Stimulated activated memory B cell treated with anti-CD40 and anti-IgM and Interleukin-4, amounts not matched to agents 10 μg/mL and 1 μg/mL and 100 μg/mL, for 72 hours (primary cell): ENCODE measurements around the gene NECAB2.

Experiments used
- ATAC-seq: fragments of 150-1000 bp; cut with Tn5 transposase; 2 replicates; pipeline ENCODE4 v1.10.0; 2021
- H3K27ac Mint-ChIP-seq: one replicate; pipeline ENCODE4 v1.8.0; 2022; ENCODE audit warnings: mild to moderate bottlenecking, mixed read lengths
- H3K27me3 Mint-ChIP-seq: one replicate; pipeline ENCODE4 v1.8.0; 2022; ENCODE audit warnings: mixed read lengths
- H3K36me3 Mint-ChIP-seq: one replicate; pipeline ENCODE4 v1.8.0; 2022; ENCODE audit warnings: mixed read lengths
- H3K4me1 Mint-ChIP-seq: one replicate; pipeline ENCODE4 v1.8.0; 2022; ENCODE audit warnings: mixed read lengths
- H3K4me3 Mint-ChIP-seq: one replicate; pipeline ENCODE4 v1.8.0; 2022; ENCODE audit warnings: mild to moderate bottlenecking, moderate library complexity, mixed read lengths
- H3K9me3 Mint-ChIP-seq: one replicate; pipeline ENCODE4 v1.8.0; 2022; ENCODE audit warnings: mixed read lengths

NECAB2 gene

GRCh38 chr16:84026606-84027005 lies 58.6 kb downstream of the NECAB2 start:
- peaks cover 72% of the 10 kb centered on the region for H3K27me3 Mint-ChIP-seq
- peaks cover 4% of the 10 kb centered on the region for H3K9me3 Mint-ChIP-seq
- no peak overlapping the region for H3K27ac Mint-ChIP-seq
- H3K4me1 Mint-ChIP-seq, result peaks cover 22% of the 10 kb centered on the region
- ATAC-seq, result no peak
- peaks cover 2% of the 10 kb centered on the region for H3K36me3 Mint-ChIP-seq
- no peak overlapping the region for H3K4me3 Mint-ChIP-seq

GRCh38 chr16:84027625-84028024 lies 59.6 kb downstream of the NECAB2 start:
- peaks cover 2% of the 10 kb centered on the region for H3K9me3 Mint-ChIP-seq
- H3K27me3 Mint-ChIP-seq, result peaks cover 78% of the 10 kb centered on the region
- H3K4me3 Mint-ChIP-seq, result no peak overlapping the region
- no peak for ATAC-seq
- no peaks in the 10 kb centered on the region for H3K36me3 Mint-ChIP-seq
- no peak overlapping the region for H3K27ac Mint-ChIP-seq
- H3K4me1 Mint-ChIP-seq, result peaks cover 22% of the 10 kb centered on the region

GRCh38 chr16:84029297-84030047 lies 61.4 kb downstream of the NECAB2 start:
- peaks cover 2% of the 10 kb centered on the region for H3K9me3 Mint-ChIP-seq
- H3K27ac Mint-ChIP-seq, result peak overlapping the region; percentile 33
- H3K4me1 Mint-ChIP-seq, result peaks cover 22% of the 10 kb centered on the region
- peak; percentile 59 for ATAC-seq
- H3K4me3 Mint-ChIP-seq, result no peak overlapping the region
- H3K36me3 Mint-ChIP-seq, result no peaks in the 10 kb centered on the region
- peaks cover 77% of the 10 kb centered on the region for H3K27me3 Mint-ChIP-seq

- H3K4me3 Mint-ChIP-seq, result no peak overlapping the region
- peaks cover 5% of the 10 kb centered on the region for H3K9me3 Mint-ChIP-seq
- H3K4me1 Mint-ChIP-seq, result peaks cover 22% of the 10 kb centered on the region
- no peaks in the 10 kb centered on the region for H3K36me3 Mint-ChIP-seq
- peaks cover 60% of the 10 kb centered on the region for H3K27me3 Mint-ChIP-seq
- no peak overlapping the region for H3K27ac Mint-ChIP-seq
- ATAC-seq, result no peak
These were observed 63.5 kb downstream of the NECAB2 start for GRCh38 chr16:84031556-84031955.

- ATAC-seq, result peak; percentile 34
- Mint-ChIP-seq H3K4me1 (peaks cover 22% of the 10 kb centered on the region), H3K4me3 (no peak overlapping the region), H3K27ac (no peak overlapping the region), H3K27me3 (peaks cover 52% of the 10 kb centered on the region), H3K9me3 (peaks cover 5% of the 10 kb centered on the region), H3K36me3 (no peaks in the 10 kb centered on the region)
These were observed 64.6 kb downstream of the NECAB2 start for GRCh38 chr16:84032458-84033178.

GRCh38 chr16:84033251-84034195 lies 65.5 kb downstream of the NECAB2 start:
- Mint-ChIP-seq H3K27ac (no peak overlapping the region), H3K9me3 (peaks cover 5% of the 10 kb centered on the region), H3K27me3 (peaks cover 43% of the 10 kb centered on the region), H3K36me3 (no peaks in the 10 kb centered on the region), H3K4me3 (no peak overlapping the region), H3K4me1 (peaks cover 22% of the 10 kb centered on the region)
- ATAC-seq, result no peak

- H3K27me3 Mint-ChIP-seq, result peaks cover 36% of the 10 kb centered on the region
- H3K9me3 Mint-ChIP-seq, result peaks cover 5% of the 10 kb centered on the region
These were observed 66.5 kb downstream of the NECAB2 start for GRCh38 chr16:84034516-84034915.

GRCh38 chr16:84036131-84036530 lies 68.1 kb downstream of the NECAB2 start:
- H3K36me3 Mint-ChIP-seq, result no peaks in the 10 kb centered on the region
- H3K27ac Mint-ChIP-seq, result no peak overlapping the region
- H3K27me3 Mint-ChIP-seq, result peaks cover 35% of the 10 kb centered on the region
- ATAC-seq, result no peak
- H3K4me1 Mint-ChIP-seq, result no peaks in the 10 kb centered on the region
- no peak overlapping the region for H3K4me3 Mint-ChIP-seq
- peaks cover 2% of the 10 kb centered on the region for H3K9me3 Mint-ChIP-seq

More at GRCh38 chr16:84034516-84034915, 66.5 kb downstream of the NECAB2 start:
- Mint-ChIP-seq H3K4me1 (peaks cover 12% of the 10 kb centered on the region), H3K4me3 (no peak overlapping the region), H3K27ac (no peak overlapping the region), H3K36me3 (no peaks in the 10 kb centered on the region)
- ATAC-seq, result no peak

GRCh38 chr16:84036982-84037425 lies 69.0 kb downstream of the NECAB2 start:
- H3K4me3 Mint-ChIP-seq, result no peak overlapping the region
- H3K27ac Mint-ChIP-seq, result no peak overlapping the region
- H3K4me1 Mint-ChIP-seq, result no peaks in the 10 kb centered on the region
- H3K9me3 Mint-ChIP-seq, result peaks cover 2% of the 10 kb centered on the region
- H3K36me3 Mint-ChIP-seq, result no peaks in the 10 kb centered on the region
- ATAC-seq, result no peak
- H3K27me3 Mint-ChIP-seq, result peaks cover 30% of the 10 kb centered on the region

- no peak overlapping the region for H3K4me3 Mint-ChIP-seq
- H3K27me3 Mint-ChIP-seq, result peaks cover 30% of the 10 kb centered on the region
- peaks cover 2% of the 10 kb centered on the region for H3K9me3 Mint-ChIP-seq
- ATAC-seq, result no peak
- H3K4me1 Mint-ChIP-seq, result no peaks in the 10 kb centered on the region
- no peaks in the 10 kb centered on the region for H3K36me3 Mint-ChIP-seq
- H3K27ac Mint-ChIP-seq, result no peak overlapping the region
These were observed 70.4 kb downstream of the NECAB2 start for GRCh38 chr16:84038469-84038868.

- peaks cover 2% of the 10 kb centered on the region for H3K9me3 Mint-ChIP-seq
- peaks cover 42% of the 10 kb centered on the region for H3K27me3 Mint-ChIP-seq
- H3K27ac Mint-ChIP-seq, result no peak overlapping the region
- peaks cover 6% of the 10 kb centered on the region for H3K4me1 Mint-ChIP-seq
- H3K4me3 Mint-ChIP-seq, result no peak overlapping the region
- H3K36me3 Mint-ChIP-seq, result no peaks in the 10 kb centered on the region
- no peak for ATAC-seq
These were observed 71.7 kb downstream of the NECAB2 start for GRCh38 chr16:84039696-84040095.

GRCh38 chr16:84040226-84040822 lies 72.3 kb downstream of the NECAB2 start:
- peaks cover 6% of the 10 kb centered on the region for H3K4me1 Mint-ChIP-seq
- peaks cover 47% of the 10 kb centered on the region for H3K27me3 Mint-ChIP-seq
- no peak for ATAC-seq
- peaks cover 2% of the 10 kb centered on the region for H3K9me3 Mint-ChIP-seq
- H3K4me3 Mint-ChIP-seq, result no peak overlapping the region
- no peak overlapping the region for H3K27ac Mint-ChIP-seq
- H3K36me3 Mint-ChIP-seq, result no peaks in the 10 kb centered on the region

GRCh38 chr16:84040823-84041820 lies 73.1 kb downstream of the NECAB2 start:
- no peak for ATAC-seq
- Mint-ChIP-seq H3K27ac (no peak overlapping the region), H3K27me3 (peaks cover 47% of the 10 kb centered on the region), H3K9me3 (peaks cover 2% of the 10 kb centered on the region), H3K4me3 (no peak overlapping the region), H3K36me3 (no peaks in the 10 kb centered on the region), H3K4me1 (peaks cover 6% of the 10 kb centered on the region)

- Mint-ChIP-seq H3K36me3 (peaks cover under 1% of the 10 kb centered on the region), H3K27ac (no peak overlapping the region), H3K4me3 (no peak overlapping the region), H3K27me3 (peaks cover 47% of the 10 kb centered on the region), H3K4me1 (peaks cover 6% of the 10 kb centered on the region), H3K9me3 (no peaks in the 10 kb centered on the region)
- ATAC-seq, result no peak
These were observed 73.8 kb downstream of the NECAB2 start for GRCh38 chr16:84041881-84042280.
